Gastrocnemius medialis (tissue), 4 donors: Measurements from ENCODE around the gene UNC119. TPM values are rescaled to one million over a fixed set of nuclear protein-coding genes. Genes with fewer than 3 reads are reported as not detected.
A peak's percentile ranks its signal among the peaks of the same experiment; 100 is the strongest.

Experiments
- ATAC-seq, 2 donors: fragments of 150-250 bp; one replicate each; pipeline ENCODE4 v1.9.1; 2016
- DNase-seq, 2 donors: peaks; one replicate each; pipeline ENCODE4 v3.0.0-alpha.2; 2019
- H3K27ac ChIP-seq, 4 donors: fragments of 200-600 bp; sonication (generic); 1 replicate in 1 of 4; 2 replicates in 3 of 4; pipeline ENCODE4 v1.5.1; 2016 to 2018; ENCODE audit warnings: mild to moderate bottlenecking in 2 of 4, moderate library complexity in 1 of 4
- H3K27me3 ChIP-seq, 3 donors: fragments of 200-600 bp; sonication (generic) in 2 of 3; 1 replicate in 1 of 3; 2 replicates in 2 of 3; pipeline versions ENCODE4 v1.5.1 to v1.6.0; 2016 to 2019; ENCODE audit warnings: mild to moderate bottlenecking in 1 of 3, moderate library complexity in 1 of 3
- H3K36me3 ChIP-seq, 2 donors: fragments of 200-600 bp; sonication (generic) in 1 of 2; one replicate each; pipeline ENCODE4 v1.5.1; 2017 to 2018
- H3K4me1 ChIP-seq, 2 donors: fragments of 200-600 bp; sonication (generic) in 1 of 2; one replicate each; pipeline ENCODE4 v1.5.1; 2016 to 2017; ENCODE audit warnings: mild to moderate bottlenecking in 2 of 2
- H3K4me3 ChIP-seq, 4 donors: fragments of 200-600 bp; sonication (generic) in 3 of 4; 1 replicate in 1 of 4; 2 replicates in 3 of 4; pipeline ENCODE4 v1.5.1; 2016 to 2019; ENCODE audit warnings: mild to moderate bottlenecking in 2 of 4
- H3K9me3 ChIP-seq, 3 donors: fragments of 200-600 bp; sonication (generic) in 2 of 3; 1 replicate in 1 of 3; 2 replicates in 2 of 3; pipeline ENCODE4 v1.5.1; 2016 to 2019
- POLR2A ChIP-seq, 2 donors: fragments of 450-650 bp; IDR thresholded peaks; one replicate each; pipeline ENCODE4 v1.6.1; 2017; ENCODE audit warnings: antibody characterized with exemption in 2 of 2, mild to moderate bottlenecking in 2 of 2, moderate library complexity in 2 of 2
- in situ Hi-C, 4 donors: fragments of 200-750 bp; cut with MboI; loops; one replicate each; pipeline versions ENCODE4 v1.15.0 to v1.8.0; 2017; ENCODE audit warnings: low sequenced_read_pairs in 4 of 4
- intact Hi-C: fragments of 100-400 bp; cut with DNase I; formaldehyde crosslinking; loops from one replicate; pipeline ENCODE4 v1.15.1; 2023; ENCODE audit warnings: low total_unique reads
- total RNA-seq, 4 donors: library from RNA; depleted of rRNA; stranded (reverse); fragments of >200 nt; gene quantifications; one replicate each; pipeline versions ENCODE4 v1.1.0 to v1.2.3, GENCODE V29; 2016
- TF ChIP-seq, protein P1 (sequence below), 5 experiments: fragments of 450-650 bp in 3 of 5; fragments of 200-600 bp in 2 of 5; sonication (generic) in 2 of 5; IDR thresholded peaks in 4 of 5; conservative IDR thresholded peaks in 1 of 5; 1 replicate in 4 of 5; 2 replicates in 1 of 5; pipeline ENCODE4 v1.5.1; 2016 to 2019; ENCODE audit warnings: antibody characterized with exemption in 5 of 5, mild to moderate bottlenecking in 3 of 5, moderate library complexity in 3 of 5

The UNC119 gene
- total RNA-seq = 10 to 100 TPM in 1 of 4 donors, 1 to 10 TPM in 3; 3.1 to 10.2 (median 6.3) TPM

DNA sequence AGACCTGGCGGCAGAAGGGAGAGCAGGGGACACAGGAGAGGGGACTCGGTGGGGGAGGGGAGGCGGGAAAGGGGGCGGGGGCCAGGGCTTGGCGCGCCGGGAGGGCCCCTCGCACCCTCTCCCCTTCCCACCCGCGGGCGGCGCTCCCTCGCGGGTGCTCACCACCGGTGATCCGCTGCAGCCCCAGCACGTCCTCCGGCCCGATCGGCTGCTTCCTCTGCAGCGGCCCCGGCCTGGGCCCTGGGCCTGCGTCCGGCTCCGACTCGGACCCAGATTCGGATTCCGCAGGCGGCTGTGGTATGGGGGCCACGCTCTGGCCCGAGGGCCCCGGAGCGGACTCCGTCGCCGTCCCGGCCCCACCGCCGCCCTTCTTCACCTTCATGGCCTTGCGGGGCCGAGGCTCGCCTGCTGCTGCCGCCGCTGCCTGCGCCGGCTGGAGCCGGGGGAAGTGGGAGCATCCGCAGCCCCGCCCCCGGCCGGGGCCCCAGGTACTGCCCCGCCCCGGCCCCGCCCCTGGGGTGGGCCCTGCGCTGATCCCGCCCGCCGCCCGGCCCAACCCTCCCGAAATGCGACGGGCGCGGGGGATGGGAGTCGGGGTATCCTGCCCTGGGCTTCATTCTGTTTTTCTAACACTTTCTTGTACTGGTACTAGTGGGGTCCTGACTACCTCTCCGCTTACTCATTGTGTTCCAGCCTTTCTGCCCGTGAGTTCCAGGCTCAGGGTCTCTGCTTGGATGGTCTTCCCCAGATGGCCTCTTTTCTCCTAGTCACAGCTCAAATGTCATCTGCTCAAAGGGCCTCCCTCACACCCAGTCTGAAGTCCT, at the start of gene UNC119:
Gene UNC119 (minus strand): TSS at position 449 of the 824 bp plus-strand sequence. CDS start 67 bp downstream, at position 382.
- no peaks in the 10 kb centered on the region for H3K27me3 ChIP-seq
- DNase-seq = peak; percentile 33 to 37
- peak within 1 kb of the TSS; percentile 8 to 47 (median 24) for H3K27ac ChIP-seq
- H3K4me1 ChIP-seq = peaks cover 10 to 15% of the 10 kb centered on the region in 2 donors
- intact Hi-C loops (loop anchor here (2.0 kb wide), 2 partner anchors 24 to 46 kb away; partner anchors contain the start of genes ALDOC and SPAG5), in situ Hi-C loops (loop anchor here in 1 of 4 donors (25.0 kb wide), 1 partner anchor 110 kb away; the partner anchor contains the start of genes SDF2 and SUPT6H)
- peak within 1 kb of the TSS; percentile 60 to 88 (median 77) for H3K4me3 ChIP-seq
- H3K9me3 ChIP-seq = no peaks in the 10 kb centered on the region
- TF ChIP-seq POLR2A (IDR thresholded peaks at IDR 0.05) = peak; percentile 17 to 24
- TF ChIP-seq, protein P1, sequence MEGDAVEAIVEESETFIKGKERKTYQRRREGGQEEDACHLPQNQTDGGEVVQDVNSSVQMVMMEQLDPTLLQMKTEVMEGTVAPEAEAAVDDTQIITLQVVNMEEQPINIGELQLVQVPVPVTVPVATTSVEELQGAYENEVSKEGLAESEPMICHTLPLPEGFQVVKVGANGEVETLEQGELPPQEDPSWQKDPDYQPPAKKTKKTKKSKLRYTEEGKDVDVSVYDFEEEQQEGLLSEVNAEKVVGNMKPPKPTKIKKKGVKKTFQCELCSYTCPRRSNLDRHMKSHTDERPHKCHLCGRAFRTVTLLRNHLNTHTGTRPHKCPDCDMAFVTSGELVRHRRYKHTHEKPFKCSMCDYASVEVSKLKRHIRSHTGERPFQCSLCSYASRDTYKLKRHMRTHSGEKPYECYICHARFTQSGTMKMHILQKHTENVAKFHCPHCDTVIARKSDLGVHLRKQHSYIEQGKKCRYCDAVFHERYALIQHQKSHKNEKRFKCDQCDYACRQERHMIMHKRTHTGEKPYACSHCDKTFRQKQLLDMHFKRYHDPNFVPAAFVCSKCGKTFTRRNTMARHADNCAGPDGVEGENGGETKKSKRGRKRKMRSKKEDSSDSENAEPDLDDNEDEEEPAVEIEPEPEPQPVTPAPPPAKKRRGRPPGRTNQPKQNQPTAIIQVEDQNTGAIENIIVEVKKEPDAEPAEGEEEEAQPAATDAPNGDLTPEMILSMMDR (IDR thresholded peaks at IDR 0.05 in 4 of 5, conservative IDR thresholded peaks at IDR 0.05 in 1 of 5) = no peak
- H3K36me3 ChIP-seq = peaks cover 0 to 43% of the 10 kb centered on the region in 2 donors
- ATAC-seq = peak; percentile 78

DNA sequence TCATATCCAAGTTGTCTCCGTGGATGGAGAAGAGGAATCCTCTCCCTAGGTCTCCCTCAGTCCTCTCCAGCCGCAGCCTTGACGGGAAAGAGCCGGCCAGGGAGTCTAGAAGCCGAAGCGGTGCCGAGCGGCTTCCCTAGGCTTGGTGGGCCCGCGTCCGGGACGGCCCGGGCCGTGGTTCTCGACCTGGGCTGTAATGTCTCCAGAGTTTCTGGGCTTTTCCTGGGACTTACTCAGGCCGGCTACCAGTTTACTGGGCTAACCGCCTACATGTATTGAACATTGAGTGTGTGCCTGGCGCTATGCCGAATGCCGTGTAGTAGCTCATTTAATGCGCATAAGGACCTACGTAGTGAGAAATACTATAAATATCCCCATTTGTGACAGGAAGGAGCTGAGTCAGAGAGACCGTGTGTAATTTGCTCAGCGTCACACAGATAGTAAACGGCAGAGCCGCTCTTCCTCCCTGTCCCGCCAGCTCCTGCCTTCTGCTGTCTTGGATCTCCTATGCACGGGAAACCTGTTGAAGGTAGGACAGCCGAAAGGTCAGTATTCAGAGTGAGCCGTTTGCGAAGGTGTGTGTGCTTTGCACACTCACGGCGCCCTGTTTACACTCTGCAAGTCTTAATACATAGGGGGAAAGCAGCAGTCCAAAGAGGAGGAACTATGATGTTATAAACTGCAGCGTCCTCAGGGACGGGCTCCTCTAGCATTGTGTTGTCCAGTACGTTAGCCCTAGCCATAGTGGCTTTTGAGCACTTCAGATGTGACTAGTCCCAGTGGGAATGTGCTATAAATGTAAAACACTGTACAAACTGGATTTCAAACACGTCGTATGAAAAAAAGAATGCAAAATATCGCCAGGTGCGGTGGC, 47.1 kb upstream of the UNC119 start:
- H3K27ac ChIP-seq = peak overlapping the region; percentile 81 to 86 (median 85)
- in situ Hi-C loops = no loop called here
- ATAC-seq (peak; percentile 73 to 74), DNase-seq (peak in 1 of 2 donors; percentile 43)
- intact Hi-C loops = loop anchor here (2.0 kb wide), 1 partner anchor 47 kb away; the partner anchor contains the start of gene UNC119
- no peaks in the 10 kb centered on the region for H3K9me3 ChIP-seq
- TF ChIP-seq POLR2A (IDR thresholded peaks at IDR 0.05) = no peak
- TF ChIP-seq, protein P1 (IDR thresholded peaks at IDR 0.05 in 4 of 5, conservative IDR thresholded peaks at IDR 0.05 in 1 of 5) = no peak
- H3K4me1 ChIP-seq = peaks cover 5% of the 10 kb centered on the region in 2 donors
- H3K36me3 ChIP-seq = no peaks in the 10 kb centered on the region
- H3K27me3 ChIP-seq = no peaks in the 10 kb centered on the region
- peak overlapping the region; percentile 51 to 69 (median 66) for H3K4me3 ChIP-seq

DNA sequence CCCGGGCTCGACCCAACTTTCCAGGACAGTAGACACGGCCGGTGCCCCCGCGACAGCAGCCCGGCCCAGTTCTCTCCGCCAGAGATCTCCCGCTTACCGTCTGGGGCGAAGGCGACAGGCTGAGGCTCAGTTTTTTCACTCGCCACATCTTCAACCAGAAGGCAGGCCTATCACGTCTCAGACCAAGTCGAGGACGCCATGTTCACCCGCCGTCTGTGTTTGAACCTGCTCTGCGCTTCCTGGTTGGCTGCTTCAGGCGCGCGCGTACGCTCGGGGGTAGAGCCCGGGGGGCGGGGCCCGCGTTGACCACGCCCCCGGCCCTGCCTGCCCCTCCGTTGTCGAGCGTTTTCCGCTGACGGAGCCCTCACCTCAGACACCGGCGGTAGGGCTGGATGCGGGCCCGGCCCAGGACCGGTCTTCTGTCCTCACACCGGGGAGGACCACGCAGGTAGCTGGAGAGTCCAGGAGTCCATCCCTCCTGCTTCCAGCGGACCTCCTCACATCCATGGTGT, 46.4 kb upstream of the UNC119 start, which contains the start of gene SPAG5:
Gene SPAG5 (minus strand): TSS at position 227 of the 512 bp plus-strand sequence. CDS start 79 bp downstream, at position 148.
- DNase-seq (peak; percentile 84 to 88), ATAC-seq (peak; percentile 94)
- H3K27ac ChIP-seq = peak within 1 kb of the TSS; percentile 81 to 86 (median 85)
- no peaks in the 10 kb centered on the region for H3K36me3 ChIP-seq
- no peaks in the 10 kb centered on the region for H3K27me3 ChIP-seq
- TF ChIP-seq POLR2A (IDR thresholded peaks at IDR 0.05) = peak; percentile 77 to 85
- TF ChIP-seq, protein P1 (IDR thresholded peaks at IDR 0.05 in 4 of 5, conservative IDR thresholded peaks at IDR 0.05 in 1 of 5) = no peak
- peak within 1 kb of the TSS; percentile 51 to 69 (median 66) for H3K4me3 ChIP-seq
- no peaks in the 10 kb centered on the region for H3K9me3 ChIP-seq
- peaks cover 5% of the 10 kb centered on the region in 2 donors for H3K4me1 ChIP-seq
- intact Hi-C loops = loop anchor here (2.0 kb wide), 1 partner anchor 46 kb away; the partner anchor contains the start of gene UNC119
- in situ Hi-C loops = no loop called here

DNA sequence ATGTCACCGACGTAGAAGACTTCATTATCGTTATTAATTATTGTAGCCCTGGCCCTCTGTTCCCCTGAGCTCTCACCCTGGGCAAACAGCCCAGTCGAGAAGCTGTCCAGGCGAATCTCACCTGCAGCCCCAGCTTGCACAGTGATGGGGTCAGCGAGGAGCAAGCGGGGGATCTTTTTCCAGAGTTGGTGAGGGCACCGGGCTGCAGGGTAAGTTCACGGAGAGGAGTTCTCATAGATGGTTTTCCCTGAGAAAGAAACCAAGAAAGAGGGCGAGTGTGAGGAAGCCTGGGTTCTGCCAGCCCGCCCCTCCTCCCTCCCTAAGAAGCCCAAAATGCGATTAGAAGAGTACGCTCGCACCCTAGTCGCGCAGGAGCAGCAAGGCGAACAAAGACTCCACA, 46.0 kb upstream of the UNC119 start:
- Histone ChIP-seq H3K27ac (peak overlapping the region in 1 of 4 donors; percentile 84), H3K4me1 (peaks cover 5% of the 10 kb centered on the region in 2 donors), H3K4me3 (peak overlapping the region; percentile 51 to 69 (median 66)), H3K27me3 (no peaks in the 10 kb centered on the region), H3K9me3 (no peaks in the 10 kb centered on the region), H3K36me3 (no peaks in the 10 kb centered on the region)
- DNase-seq (no peak), ATAC-seq (no peak)
- in situ Hi-C loops = no loop called here
- intact Hi-C loops = loop anchor here (2.0 kb wide), 1 partner anchor 46 kb away; the partner anchor contains the start of gene UNC119
- TF ChIP-seq, protein P1 (IDR thresholded peaks at IDR 0.05 in 4 of 5, conservative IDR thresholded peaks at IDR 0.05 in 1 of 5) = no peak
- no peak for TF ChIP-seq POLR2A (IDR thresholded peaks at IDR 0.05)
